Measurements from ENCODE around the gene MIA.
A peak's percentile ranks its signal among the peaks of the same experiment; 100 is the strongest.

The MIA gene

DNA sequence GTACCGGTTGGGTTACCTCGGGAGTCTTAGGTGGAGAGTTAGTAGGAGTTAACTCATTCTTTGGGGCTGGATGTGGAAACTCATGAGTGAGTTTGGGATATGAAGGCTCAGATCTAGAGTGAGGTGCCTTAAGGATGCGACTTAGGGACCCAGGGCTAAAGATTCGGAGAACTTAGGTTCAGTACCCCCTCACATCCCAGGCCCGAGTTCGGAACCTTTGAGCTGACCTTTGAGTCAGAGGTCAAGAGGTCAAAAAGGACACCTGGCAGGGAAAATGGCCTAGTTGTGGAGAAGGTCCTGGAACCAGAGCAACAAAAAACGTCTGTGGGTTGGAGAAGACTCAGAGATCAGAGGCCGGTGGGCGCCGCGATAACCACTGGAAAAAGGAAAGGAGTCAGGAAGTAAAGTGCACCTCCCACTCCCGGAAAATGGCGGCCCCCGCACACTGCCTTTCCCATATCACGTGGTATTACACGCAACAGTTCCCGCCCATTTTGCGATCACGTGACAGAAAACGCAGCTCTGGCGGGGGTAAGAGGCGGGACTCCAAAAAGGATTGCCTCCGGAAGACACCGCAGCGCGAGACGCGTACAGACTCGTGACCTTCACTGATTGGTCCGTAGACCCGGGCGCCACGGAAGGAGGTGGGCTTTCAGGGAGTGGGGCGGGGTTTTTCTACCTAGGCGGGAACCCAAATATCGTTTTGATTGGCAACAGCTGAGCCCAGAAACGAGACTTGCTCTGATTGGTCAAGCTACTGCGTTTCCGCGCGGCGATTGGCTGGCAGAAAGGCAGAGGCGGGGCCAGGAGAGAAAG is 25.1 kb upstream of the MIA start, which contains the start of gene ACTMAP:
TSS of gene ACTMAP (minus strand) at position 420 of the 816 bp plus-strand sequence. CDS start 674 bp downstream, outside the sequence.
- Histone ChIP-seq H3K4me3 (ENCODE audit: low read length) (peak within 1 kb of the TSS; percentile 76), H3K27ac (ENCODE audit: low read length) (no peak within 1 kb of the TSS), H3K4me1 (ENCODE audit: control insufficient read depth, insufficient read depth, low read length) (no peaks in the 10 kb centered on the region; the same call in none of the 2 replicates), H3K36me3 (ENCODE audit: control insufficient read depth, insufficient read depth, low read length) (peaks cover 4% of the 10 kb centered on the region; the same call in 1 of the 2 replicates), H3K9me3 (ENCODE audit: control insufficient read depth, insufficient read depth, low read length) (no peaks in the 10 kb centered on the region), H3K27me3 (ENCODE audit: control insufficient read depth, insufficient read depth, low read length) (no peaks in the 10 kb centered on the region)
- no CpG with 5 or more reads among the region's 43 CpGs for WGBS (ENCODE audit: insufficient coverage, insufficient read length)
- peak; percentile 99 for DNase-seq (ENCODE audit: low read depth, low spot score)

DNA sequence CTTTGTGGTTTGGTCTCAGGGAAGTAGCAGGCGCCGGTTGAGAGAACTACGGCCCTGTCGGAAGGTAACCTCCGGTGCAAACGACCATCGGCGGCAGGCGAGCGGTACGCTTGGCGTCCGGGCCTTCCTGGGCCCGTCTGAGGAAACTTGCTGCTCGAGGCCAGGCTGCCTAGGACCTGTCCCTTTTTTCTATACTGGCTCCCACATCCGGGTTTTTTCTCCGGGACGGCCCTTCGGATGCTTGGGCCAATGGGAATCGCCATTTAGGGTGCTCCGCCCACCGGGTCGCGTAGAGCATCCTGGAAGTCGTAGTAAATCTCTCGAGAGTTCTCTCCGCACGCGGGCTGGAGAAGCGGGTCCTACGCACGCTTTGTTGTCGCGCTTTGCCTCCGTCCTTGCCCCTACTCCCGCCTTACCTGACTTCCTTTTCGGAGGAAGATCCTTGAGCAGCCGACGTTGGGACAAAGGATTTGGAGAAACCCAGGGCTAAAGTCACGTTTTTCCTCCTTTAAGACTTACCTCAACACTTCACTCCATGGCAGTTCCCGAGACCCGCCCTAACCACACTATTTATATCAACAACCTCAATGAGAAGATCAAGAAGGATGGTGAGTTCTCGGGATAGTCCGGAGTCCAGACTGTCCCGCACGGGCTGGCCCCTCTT is 24.3 kb upstream of the MIA start, which contains the start of gene SNRPA:
TSS of gene SNRPA (plus strand) at position 330 of the 664 bp plus-strand sequence. CDS start at position 536, 206 bp downstream.
- no peak within 1 kb of the TSS for H3K27ac ChIP-seq (ENCODE audit: low read length)
- peaks cover 4% of the 10 kb centered on the region; the same call in 1 of the 2 replicates for H3K36me3 ChIP-seq (ENCODE audit: control insufficient read depth, insufficient read depth, low read length)
- peak within 1 kb of the TSS; percentile 76 for H3K4me3 ChIP-seq (ENCODE audit: low read length)
- H3K4me1 ChIP-seq (ENCODE audit: control insufficient read depth, insufficient read depth, low read length): no peaks in the 10 kb centered on the region; the same call in none of the 2 replicates
- no peaks in the 10 kb centered on the region for H3K27me3 ChIP-seq (ENCODE audit: control insufficient read depth, insufficient read depth, low read length)
- H3K9me3 ChIP-seq (ENCODE audit: control insufficient read depth, insufficient read depth, low read length): no peaks in the 10 kb centered on the region
- DNase-seq (ENCODE audit: low read depth, low spot score): peak; percentile 97
- no CpG with 5 or more reads among the region's 46 CpGs for WGBS (ENCODE audit: insufficient coverage, insufficient read length)

DNA sequence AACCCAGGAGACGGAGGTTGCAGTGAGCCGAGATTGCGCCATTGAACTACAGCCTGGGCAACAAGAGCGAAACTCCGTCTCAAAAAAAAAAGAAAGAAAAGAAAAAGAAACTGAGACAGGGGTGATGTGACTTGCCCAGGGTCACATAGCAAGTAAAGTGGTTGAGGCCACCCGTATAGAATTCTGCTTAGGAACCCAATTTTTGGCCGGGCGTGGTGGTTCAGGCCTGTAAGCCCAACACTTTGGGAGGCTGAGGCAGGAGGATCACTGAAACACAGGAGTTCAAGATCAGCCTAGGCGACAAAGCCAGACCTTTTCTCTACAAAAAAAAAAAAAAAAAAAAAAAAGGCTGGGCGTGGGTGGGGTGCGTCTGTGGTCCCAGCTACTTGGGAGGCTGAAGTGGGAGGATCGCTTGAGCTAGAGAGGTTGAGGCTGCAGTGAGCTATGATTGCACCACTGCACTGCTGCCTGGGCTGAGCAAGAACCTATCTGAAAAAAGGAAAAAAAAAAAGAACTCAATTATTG is 23.0 kb upstream of the MIA start:
- Histone ChIP-seq H3K36me3 (ENCODE audit: control insufficient read depth, insufficient read depth, low read length) (peaks cover 12% of the 10 kb centered on the region; the same call in 1 of the 2 replicates), H3K27ac (ENCODE audit: low read length) (no peak overlapping the region), H3K27me3 (ENCODE audit: control insufficient read depth, insufficient read depth, low read length) (no peaks in the 10 kb centered on the region), H3K9me3 (ENCODE audit: control insufficient read depth, insufficient read depth, low read length) (no peaks in the 10 kb centered on the region), H3K4me3 (ENCODE audit: low read length) (peak overlapping the region; percentile 76; the same call in 1 of the 2 replicates), H3K4me1 (ENCODE audit: control insufficient read depth, insufficient read depth, low read length) (no peaks in the 10 kb centered on the region; the same call in none of the 2 replicates)
- no peak for DNase-seq (ENCODE audit: low read depth, low spot score)
- WGBS (ENCODE audit: insufficient coverage, insufficient read length): no CpG with 5 or more reads among the region's 12 CpGs

DNA sequence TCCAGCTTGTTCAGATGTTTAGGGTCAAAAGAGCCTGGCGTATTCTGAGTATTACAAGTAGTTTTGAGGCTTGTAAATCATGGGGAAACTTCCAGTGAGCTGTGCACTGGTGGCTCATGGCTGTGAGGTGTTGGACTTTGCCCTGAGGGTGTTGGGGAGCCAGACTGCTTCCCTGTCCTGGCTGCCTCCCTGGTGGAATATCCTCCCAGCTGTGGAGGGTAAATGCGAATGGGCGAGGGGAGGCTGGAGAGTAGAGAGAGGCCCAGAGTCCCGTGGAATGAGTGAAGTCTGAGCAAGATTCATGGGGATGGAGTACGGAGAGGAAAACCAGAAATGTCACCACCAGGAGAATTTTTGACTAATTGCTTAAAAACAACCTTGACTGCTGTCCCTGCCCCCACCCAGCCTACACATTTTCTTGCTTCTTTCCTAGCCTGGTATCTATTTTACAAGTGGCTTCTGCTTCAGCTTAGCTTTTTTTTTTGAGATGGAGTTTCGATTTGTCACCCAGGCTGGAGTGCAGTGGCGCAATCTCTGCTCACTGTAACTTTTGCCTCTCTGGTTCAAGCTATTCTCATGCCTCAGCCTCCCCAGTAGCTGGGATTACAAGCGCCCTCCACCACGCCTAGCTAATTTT is 20.6 kb upstream of the MIA start:
- Histone ChIP-seq H3K4me1 (ENCODE audit: control insufficient read depth, insufficient read depth, low read length) (no peaks in the 10 kb centered on the region; the same call in 1 of the 2 replicates), H3K4me3 (ENCODE audit: low read length) (no peak overlapping the region), H3K27ac (ENCODE audit: low read length) (no peak overlapping the region), H3K9me3 (ENCODE audit: control insufficient read depth, insufficient read depth, low read length) (no peaks in the 10 kb centered on the region), H3K27me3 (ENCODE audit: control insufficient read depth, insufficient read depth, low read length) (no peaks in the 10 kb centered on the region), H3K36me3 (ENCODE audit: control insufficient read depth, insufficient read depth, low read length) (peaks cover 24% of the 10 kb centered on the region)
- no peak for DNase-seq (ENCODE audit: low read depth, low spot score)
- no CpG with 5 or more reads among the region's 9 CpGs for WGBS (ENCODE audit: insufficient coverage, insufficient read length)

DNA sequence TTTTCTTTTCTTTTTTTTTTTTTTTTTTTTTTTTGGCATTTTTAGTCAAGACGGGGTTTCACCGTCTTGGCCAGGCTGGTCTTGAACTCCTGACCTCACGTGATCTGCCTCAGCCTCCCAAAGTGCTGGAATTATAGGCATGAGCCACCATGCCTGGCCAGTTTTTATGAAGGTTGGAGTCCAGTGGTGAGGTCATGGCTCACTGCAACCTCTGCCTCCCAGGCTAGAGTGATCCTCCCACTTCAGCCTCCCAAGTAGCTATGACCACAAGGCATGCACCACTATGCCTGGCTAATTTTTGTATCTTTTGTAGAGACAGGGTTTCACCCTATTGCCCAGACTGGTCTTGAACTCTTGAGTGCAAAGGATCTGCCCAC is 20.1 kb upstream of the MIA start:
- Histone ChIP-seq H3K4me1 (ENCODE audit: control insufficient read depth, insufficient read depth, low read length) (no peaks in the 10 kb centered on the region), H3K4me3 (ENCODE audit: low read length) (no peak overlapping the region), H3K27me3 (ENCODE audit: control insufficient read depth, insufficient read depth, low read length) (no peaks in the 10 kb centered on the region), H3K9me3 (ENCODE audit: control insufficient read depth, insufficient read depth, low read length) (no peaks in the 10 kb centered on the region), H3K36me3 (ENCODE audit: control insufficient read depth, insufficient read depth, low read length) (peaks cover 28% of the 10 kb centered on the region), H3K27ac (ENCODE audit: low read length) (no peak overlapping the region)
- no peak for DNase-seq (ENCODE audit: low read depth, low spot score)
- WGBS (ENCODE audit: insufficient coverage, insufficient read length): no CpG with 5 or more reads among the region's 3 CpGs

DNA sequence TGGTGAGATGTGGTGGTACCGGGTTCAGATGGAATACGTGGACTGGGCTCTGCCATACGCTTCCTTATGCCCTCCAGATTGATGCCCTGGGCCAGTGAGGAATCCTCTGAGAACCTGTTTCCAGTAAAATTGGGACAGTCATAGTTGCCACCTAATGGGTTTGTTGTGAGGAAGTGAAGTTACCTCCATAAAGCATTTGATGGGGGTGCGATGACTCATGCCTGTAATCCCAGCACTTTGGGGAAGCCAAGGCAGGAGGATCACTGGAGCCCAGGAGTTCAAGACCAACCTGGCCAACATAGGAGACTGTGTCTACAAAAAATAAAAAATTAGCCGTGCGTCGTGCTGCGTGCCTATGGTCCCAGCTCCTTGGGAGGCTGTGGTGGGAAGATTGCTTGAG is 19.5 kb upstream of the MIA start:
- Histone ChIP-seq H3K27ac (ENCODE audit: low read length) (no peak overlapping the region), H3K4me1 (ENCODE audit: control insufficient read depth, insufficient read depth, low read length) (no peaks in the 10 kb centered on the region), H3K36me3 (ENCODE audit: control insufficient read depth, insufficient read depth, low read length) (peaks cover 33% of the 10 kb centered on the region), H3K4me3 (ENCODE audit: low read length) (no peak overlapping the region), H3K9me3 (ENCODE audit: control insufficient read depth, insufficient read depth, low read length) (no peaks in the 10 kb centered on the region), H3K27me3 (ENCODE audit: control insufficient read depth, insufficient read depth, low read length) (no peaks in the 10 kb centered on the region)
- no peak for DNase-seq (ENCODE audit: low read depth, low spot score)
- WGBS (ENCODE audit: insufficient coverage, insufficient read length): no CpG with 5 or more reads among the region's 8 CpGs

DNA sequence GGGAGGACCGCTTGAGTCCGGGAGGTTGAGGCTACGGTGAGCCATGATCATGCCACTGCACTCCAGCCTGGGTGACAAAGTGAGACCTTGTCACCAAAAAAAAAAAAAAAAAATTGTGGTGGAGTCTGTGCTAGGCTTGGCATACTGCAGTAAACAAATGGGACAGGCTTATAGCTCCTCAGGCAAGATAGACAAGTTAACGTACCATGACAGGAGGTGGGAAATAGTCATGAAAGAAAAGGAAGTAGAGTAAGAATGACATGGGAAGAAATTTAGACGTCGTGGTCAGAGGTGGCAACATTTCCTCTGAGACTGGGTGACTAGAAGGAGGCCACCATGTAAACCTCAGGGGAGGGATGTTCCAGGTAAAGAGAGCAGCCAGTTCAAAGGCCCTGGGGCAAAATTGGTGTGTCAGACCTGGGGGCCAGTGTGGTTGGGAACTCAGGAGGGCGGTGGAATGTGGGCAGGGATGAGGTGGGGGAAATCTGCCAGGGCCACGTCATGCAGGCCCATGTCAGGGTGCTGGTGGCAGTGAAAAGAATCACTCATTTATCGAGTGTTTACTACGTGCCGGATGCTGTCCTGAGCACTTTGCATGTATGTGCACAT is 18.7 kb upstream of the MIA start:
- H3K4me1 ChIP-seq (ENCODE audit: control insufficient read depth, insufficient read depth, low read length): no peaks in the 10 kb centered on the region
- H3K36me3 ChIP-seq (ENCODE audit: control insufficient read depth, insufficient read depth, low read length): peaks cover 37% of the 10 kb centered on the region
- H3K9me3 ChIP-seq (ENCODE audit: control insufficient read depth, insufficient read depth, low read length): no peaks in the 10 kb centered on the region
- no CpG with 5 or more reads among the region's 11 CpGs for WGBS (ENCODE audit: insufficient coverage, insufficient read length)
- H3K4me3 ChIP-seq (ENCODE audit: low read length): no peak overlapping the region
- H3K27ac ChIP-seq (ENCODE audit: low read length): no peak overlapping the region
- no peaks in the 10 kb centered on the region for H3K27me3 ChIP-seq (ENCODE audit: control insufficient read depth, insufficient read depth, low read length)
- no peak for DNase-seq (ENCODE audit: low read depth, low spot score)

DNA sequence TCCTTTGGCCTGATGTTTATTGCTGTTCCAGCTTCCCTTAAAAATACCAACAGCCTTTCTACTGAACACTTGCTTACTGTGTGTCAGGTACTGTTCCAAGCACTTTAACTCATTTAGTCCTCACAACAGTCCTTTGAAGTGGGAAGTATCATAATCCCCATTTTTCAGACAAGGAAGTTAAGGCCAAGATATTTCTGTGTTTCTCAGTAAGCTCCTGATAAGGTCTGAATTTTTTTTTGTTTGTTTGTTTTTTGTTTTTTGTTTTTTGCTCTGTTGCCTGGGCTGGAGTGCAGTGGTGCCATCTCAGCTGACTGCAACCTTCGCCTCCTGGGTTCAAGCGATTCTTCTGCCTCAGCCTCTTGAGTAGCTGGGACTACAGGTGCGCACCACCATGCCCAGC is 16.8 kb upstream of the MIA start:
- no CpG with 5 or more reads among the region's 3 CpGs for WGBS (ENCODE audit: insufficient coverage, insufficient read length)
- H3K9me3 ChIP-seq (ENCODE audit: control insufficient read depth, insufficient read depth, low read length): no peaks in the 10 kb centered on the region
- peaks cover 56% of the 10 kb centered on the region for H3K36me3 ChIP-seq (ENCODE audit: control insufficient read depth, insufficient read depth, low read length)

DNA sequence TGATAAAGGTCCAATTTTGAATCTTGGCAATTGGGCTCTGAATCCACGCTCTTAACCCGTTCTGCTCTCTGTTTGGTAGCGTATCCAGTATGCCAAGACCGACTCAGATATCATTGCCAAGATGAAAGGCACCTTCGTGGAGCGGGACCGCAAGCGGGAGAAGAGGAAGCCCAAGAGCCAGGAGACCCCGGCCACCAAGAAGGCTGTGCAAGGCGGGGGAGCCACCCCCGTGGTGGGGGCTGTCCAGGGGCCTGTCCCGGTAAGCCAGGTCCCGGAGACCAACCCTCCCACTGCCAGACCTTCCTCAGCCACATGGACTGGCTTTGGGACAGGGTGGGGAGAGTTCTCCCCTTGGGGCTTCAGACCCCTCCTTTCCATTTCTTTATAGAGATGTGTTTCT is 16.0 kb upstream of the MIA start:
- Histone ChIP-seq H3K36me3 (ENCODE audit: control insufficient read depth, insufficient read depth, low read length) (peaks cover 63% of the 10 kb centered on the region), H3K4me3 (ENCODE audit: low read length) (no peak overlapping the region), H3K4me1 (ENCODE audit: control insufficient read depth, insufficient read depth, low read length) (peaks cover 1% of the 10 kb centered on the region; the same call in 1 of the 2 replicates), H3K27ac (ENCODE audit: low read length) (no peak overlapping the region), H3K9me3 (ENCODE audit: control insufficient read depth, insufficient read depth, low read length) (no peaks in the 10 kb centered on the region), H3K27me3 (ENCODE audit: control insufficient read depth, insufficient read depth, low read length) (no peaks in the 10 kb centered on the region)
- DNase-seq (ENCODE audit: low read depth, low spot score): no peak
- no CpG with 5 or more reads among the region's 13 CpGs for WGBS (ENCODE audit: insufficient coverage, insufficient read length)

More for the DNA sequence above, 16.8 kb upstream of the MIA start:
- no peak overlapping the region for H3K4me3 ChIP-seq (ENCODE audit: low read length)
- H3K27ac ChIP-seq (ENCODE audit: low read length): no peak overlapping the region
- no peaks in the 10 kb centered on the region for H3K4me1 ChIP-seq (ENCODE audit: control insufficient read depth, insufficient read depth, low read length)
- DNase-seq (ENCODE audit: low read depth, low spot score): no peak
- no peaks in the 10 kb centered on the region for H3K27me3 ChIP-seq (ENCODE audit: control insufficient read depth, insufficient read depth, low read length)

All from iPS DF 6.9 (cell line).